NOMO-1 treated with dmso at 0.1 percent for 144 hours (cell line): ENCODE results near the gene SRSF7.
"Not testable (repeated sequence)": the region's sequence is repeated elsewhere in the genome, so short reads cannot be mapped to it uniquely, and the experiment has no call there.

ENCODE experiments used
- DNase-seq: peaks from one replicate; lab custom pipeline; 2025; ENCODE audit not compliant: unreplicated experiment; lab: John Stamatoyannopoulos, UW

SRSF7 gene

GRCh38 chr2:38754506-38754905 lies 3.3 kb upstream of the SRSF7 start:
- DNase-seq: no peak

DNA sequence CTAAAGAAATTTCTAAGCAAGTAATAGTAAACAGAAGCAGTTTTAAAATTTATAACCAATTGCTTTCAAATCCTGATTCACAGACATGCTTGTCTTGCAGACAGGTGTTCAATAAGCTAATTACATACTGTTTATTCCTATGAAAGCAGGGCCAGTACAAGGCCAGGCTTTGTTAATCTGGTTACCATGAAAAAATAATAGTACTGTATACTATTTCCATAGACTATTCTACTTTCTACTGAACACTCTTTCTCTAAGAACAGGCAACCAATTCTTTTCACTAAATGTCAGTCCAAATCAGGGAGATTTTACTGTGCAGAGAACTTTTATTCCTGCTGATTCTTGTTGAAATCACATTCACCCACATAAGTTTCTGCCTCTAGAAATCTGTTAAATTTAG lies 2.9 kb upstream of the SRSF7 start:
- DNase-seq: no peak

DNA sequence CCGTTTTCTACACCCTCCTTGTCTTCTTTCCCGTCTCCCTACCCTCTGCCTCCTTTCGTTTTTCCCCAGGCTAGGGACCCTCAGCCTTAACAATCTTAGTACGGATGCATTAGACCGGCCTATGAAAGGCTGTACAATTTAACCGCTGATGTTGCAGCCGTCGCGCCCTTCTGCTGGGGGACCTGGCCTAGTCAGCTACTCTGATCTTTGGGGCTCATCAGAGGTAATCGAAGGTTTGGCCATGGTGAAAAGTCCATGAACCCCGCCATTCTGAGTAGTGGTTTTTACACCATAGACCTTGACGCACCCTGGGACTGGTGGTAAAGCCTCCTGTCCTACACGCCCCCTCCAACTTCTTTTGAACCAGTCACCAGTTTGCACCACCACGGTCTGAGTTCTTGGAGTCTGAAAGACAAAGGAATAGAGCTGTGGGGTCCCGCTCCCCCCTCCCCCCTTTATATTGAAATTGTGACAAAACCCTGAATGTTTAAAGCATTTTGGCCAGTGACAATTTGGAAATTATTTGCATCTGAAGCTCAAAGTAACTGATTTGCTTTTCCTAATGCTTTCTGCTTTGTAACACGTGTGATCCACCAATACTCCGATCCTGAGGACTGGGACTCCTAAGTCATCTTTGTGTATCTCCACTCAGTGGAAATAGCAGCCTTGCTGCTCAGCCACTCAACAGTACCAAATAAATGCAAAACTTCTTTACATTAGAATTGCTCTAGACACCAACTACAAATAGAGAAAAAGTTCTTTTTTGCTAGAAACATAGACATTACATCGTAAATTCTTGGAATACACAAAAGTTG lies 642 bp upstream of the SRSF7 start:
- no peak for DNase-seq

DNA sequence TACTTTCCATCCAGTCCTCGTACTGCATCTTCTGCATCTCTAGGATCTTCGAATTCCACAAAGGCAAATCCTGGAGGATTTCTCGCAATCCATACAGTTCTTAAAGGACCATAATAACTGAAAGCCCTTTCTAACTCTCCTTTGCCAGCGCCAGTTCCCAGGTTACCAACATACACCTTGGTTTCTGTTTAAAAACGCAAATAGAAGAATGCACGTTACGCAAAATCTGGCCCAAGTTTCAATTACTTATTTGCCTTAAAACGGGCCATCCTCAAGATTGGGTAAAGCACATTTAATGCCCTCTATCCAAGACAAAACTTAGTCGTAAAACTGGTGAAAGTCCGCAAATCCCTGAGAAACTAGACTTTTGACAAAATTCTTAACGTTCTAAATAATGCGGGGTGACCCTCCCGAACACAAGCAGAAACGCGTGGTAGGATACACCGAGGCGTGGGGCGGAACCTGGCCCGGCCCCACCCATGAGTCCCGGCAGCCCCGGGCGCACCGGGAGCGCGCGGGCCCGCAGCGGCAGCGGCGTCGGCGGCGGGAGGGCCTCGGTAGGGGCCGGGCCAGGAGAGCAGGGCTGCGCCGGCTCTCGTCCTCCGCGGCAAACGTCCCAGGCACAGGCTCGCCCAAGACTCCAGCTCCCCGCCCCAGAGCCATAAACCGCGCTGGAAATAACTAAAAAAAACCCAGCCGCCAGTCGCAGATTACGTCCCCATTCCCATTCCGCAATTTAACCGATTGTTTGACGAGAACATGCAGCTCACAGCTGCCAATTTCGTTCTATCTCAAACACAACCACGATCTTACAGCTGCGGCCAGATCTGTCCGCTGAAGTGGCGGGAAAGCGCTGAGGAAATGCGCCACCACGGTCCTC lies 910 bp downstream of the SRSF7 start:
- DNase-seq: no peak

GRCh38 chr2:38748943-38749804 lies 2.0 kb downstream of the SRSF7 start:
- DNase-seq: no peak

DNA sequence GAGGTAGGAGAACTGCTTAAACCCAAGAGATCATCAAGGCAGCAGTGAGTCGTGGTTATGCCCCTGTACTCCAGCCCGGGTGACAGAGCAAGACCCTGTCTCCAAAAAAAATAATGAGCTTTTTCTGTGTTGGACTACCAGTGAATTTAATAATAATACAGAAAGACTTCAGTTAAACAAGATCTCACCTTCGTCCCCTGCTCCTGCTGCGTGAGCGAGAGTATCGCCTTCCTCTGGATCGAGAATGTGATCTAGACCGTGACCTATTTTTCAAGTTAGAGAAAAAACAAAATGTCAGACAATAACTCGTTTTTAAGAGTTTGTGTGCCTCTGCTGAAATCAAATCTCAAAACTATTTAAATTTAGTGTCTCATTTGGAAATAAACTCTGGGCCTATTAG lies 2.8 kb downstream of the SRSF7 start:
- no peak for DNase-seq

GRCh38 chr2:38747819-38748218 lies 3.3 kb downstream of the SRSF7 start:
- no peak for DNase-seq

- DNase-seq: no peak
Observed at GRCh38 chr2:38747007-38747424, 4.1 kb downstream of the SRSF7 start.

- DNase-seq: no peak
Observed at GRCh38 chr2:38745267-38745666, 5.9 kb downstream of the SRSF7 start.

GRCh38 chr2:38744399-38744780 lies 6.8 kb downstream of the SRSF7 start:
- no peak for DNase-seq

DNA sequence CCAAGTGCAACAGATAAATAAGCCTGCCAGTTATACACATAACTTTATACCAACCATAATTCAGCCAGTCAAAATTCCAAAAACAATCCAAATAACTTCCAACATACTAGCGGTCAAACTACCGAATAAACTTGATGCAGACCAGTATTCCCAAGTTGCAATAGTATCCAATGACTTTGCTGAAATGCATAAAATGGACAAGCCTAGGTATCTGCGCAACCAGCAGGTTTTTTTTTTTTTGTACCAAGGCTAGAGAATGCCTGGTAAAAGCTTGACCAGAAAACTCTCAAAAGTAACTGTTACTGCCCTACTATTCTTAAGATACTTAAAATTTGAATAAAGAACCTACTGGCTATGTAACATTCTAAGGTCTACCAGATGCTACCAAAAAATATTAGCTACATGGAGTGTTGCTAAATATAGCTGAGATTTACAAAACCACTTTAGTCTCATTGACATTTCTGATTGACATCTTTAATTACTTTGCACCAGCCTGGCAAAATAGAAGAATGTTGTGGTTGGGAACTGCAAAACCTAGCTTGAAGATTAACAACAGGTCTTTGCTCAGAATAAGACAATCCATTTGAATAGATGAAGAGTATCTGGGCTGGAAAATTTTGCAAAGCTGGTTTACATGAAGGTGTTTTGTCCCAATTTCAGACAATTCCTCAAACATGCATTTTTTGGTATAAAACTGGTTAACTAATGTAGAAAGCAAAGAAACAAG lies 7.3 kb downstream of the SRSF7 start:
- DNase-seq: no peak

GRCh38 chr2:38742797-38743559 lies 8.2 kb downstream of the SRSF7 start:
- DNase-seq: no peak

- no peak for DNase-seq
Observed at GRCh38 chr2:38740851-38741731, 10.1 kb downstream of the SRSF7 start.

DNA sequence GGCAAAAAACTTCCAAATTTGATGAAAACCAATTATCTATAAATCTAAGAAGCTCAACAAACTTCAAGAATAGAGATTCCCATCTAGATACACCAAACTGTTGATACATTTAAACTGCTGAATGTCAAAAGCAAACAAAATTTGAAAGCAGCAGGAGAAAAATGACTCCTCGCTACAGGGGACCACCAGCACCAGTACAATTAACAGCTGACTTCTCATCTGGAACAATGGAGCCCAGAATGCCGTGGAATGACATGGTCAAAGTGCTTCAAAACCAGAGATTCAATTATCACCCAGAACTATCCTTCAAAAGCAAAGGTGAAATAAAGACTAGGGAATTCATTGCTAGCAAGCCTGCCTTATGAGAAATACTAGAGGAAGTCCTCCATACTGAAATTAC lies 11.6 kb downstream of the SRSF7 start:
- DNase-seq: no peak

- DNase-seq: no peak
Observed at GRCh38 chr2:38737925-38738324, 13.2 kb downstream of the SRSF7 start.

GRCh38 chr2:38737000-38737698 lies 14.0 kb downstream of the SRSF7 start:
- DNase-seq: not testable (repeated sequence)

DNA sequence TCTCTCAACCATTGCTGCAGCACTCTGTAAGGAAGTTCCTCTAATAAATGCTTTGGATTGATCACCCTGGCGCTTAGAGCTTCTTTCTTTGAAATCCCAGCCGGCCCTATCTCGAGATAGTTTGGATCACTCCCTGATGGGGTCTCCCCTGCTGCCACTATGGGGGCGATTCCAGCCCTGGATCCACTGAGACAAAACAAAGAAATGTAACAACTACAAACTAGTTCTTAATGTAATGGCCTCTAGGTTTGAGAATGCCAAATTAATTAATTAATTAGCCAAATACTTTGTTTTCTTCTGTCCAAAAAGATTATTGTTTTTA lies 15.2 kb downstream of the SRSF7 start:
- DNase-seq: no peak

GRCh38 chr2:38734299-38735058 lies 16.7 kb downstream of the SRSF7 start:
- no peak for DNase-seq
